Tibial nerve (tissue), 4 donors: ENCODE results near the gene PKP1.

ENCODE experiments used
- EP300 ChIP-seq, 2 donors: sonication (generic); formaldehyde crosslinking; IDR thresholded peaks; one replicate each; pipeline ENCODE4 v1.6.1; 2017; ENCODE audit warnings: antibody characterized with exemption in 2 of 2, mild to moderate bottlenecking in 1 of 2
- TF ChIP-seq, protein P1 (sequence below), 5 experiments: fragments of 200-600 bp in 3 of 5; fragments of 450-650 bp in 2 of 5; sonication (generic) in 3 of 5; IDR thresholded peaks; one replicate each; pipeline ENCODE4 v1.5.1; 2016 to 2019; ENCODE audit warnings: antibody characterized with exemption in 5 of 5, mild to moderate bottlenecking in 3 of 5, moderate library complexity in 2 of 5

GRCh38 chr1:201376107-201376463 lies 92.8 kb downstream of the PKP1 start:
- TF ChIP-seq, protein P1, sequence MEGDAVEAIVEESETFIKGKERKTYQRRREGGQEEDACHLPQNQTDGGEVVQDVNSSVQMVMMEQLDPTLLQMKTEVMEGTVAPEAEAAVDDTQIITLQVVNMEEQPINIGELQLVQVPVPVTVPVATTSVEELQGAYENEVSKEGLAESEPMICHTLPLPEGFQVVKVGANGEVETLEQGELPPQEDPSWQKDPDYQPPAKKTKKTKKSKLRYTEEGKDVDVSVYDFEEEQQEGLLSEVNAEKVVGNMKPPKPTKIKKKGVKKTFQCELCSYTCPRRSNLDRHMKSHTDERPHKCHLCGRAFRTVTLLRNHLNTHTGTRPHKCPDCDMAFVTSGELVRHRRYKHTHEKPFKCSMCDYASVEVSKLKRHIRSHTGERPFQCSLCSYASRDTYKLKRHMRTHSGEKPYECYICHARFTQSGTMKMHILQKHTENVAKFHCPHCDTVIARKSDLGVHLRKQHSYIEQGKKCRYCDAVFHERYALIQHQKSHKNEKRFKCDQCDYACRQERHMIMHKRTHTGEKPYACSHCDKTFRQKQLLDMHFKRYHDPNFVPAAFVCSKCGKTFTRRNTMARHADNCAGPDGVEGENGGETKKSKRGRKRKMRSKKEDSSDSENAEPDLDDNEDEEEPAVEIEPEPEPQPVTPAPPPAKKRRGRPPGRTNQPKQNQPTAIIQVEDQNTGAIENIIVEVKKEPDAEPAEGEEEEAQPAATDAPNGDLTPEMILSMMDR (IDR thresholded peaks at IDR 0.05): no peak
- no peak for TF ChIP-seq EP300 (IDR thresholded peaks at IDR 0.05)
